HT-29 (cell line): Measurements from ENCODE around the gene TIMM22. TPM values are rescaled to one million over a fixed set of nuclear protein-coding genes. Genes with fewer than 3 reads are reported as not detected.
"Not testable (repeated sequence)": the region's sequence is repeated elsewhere in the genome, so short reads cannot be mapped to it uniquely, and the experiment has no call there.

Experiments used
- DNase-seq: peaks from one replicate; pipeline ENCODE4 v3.0.0-alpha.2; 2015; ENCODE audit warnings: low spot score
- total RNA-seq: library from RNA; depleted of rRNA; stranded (reverse); fragments of >200 nt; shearing (Covaris generic); gene quantifications from 2 replicates; pipeline ENCODE4 v1.2.3, GENCODE V29; 2014; rRNA removed

TIMM22 gene
- total RNA-seq, result 7.3 and 7.7 TPM in 2 replicates

DNA sequence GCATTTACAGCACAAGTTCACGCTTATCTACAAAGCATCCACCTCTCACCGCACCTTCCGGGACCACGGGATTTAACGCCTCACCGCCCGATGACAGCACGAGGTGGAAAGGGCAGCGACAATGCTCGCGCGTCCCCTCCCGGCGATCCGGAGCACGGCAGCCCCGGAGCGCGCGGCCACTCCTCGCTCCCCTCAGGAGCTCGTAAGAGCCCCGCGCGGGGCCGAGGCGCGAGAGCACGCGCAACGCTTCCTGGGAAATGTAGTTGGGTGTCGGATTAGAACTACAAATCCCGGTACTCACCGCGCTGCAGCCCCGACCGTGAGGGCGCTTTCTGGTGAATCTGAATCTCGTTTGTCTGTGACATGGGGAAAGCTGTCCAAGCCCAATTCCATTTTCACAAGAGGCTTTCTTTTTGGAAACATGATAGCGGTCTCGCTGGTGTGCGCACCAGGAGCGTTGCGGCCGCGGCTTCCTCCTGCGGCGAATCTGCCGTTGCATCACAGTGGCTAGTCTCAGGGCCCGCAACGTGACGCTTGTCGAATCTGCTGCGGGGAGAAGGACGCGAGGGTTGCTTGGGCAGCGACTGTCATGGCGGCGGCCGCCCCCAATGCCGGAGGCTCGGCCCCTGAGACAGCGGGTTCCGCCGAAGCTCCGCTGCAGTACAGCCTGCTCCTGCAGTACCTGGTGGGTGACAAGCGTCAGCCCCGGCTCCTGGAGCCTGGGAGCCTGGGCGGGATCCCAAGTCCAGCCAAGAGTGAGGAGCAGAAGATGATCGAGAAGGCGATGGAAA is at the start of gene TIMM22:
TIMM22 (plus strand) TSS at position 576 of the 791 bp plus-strand sequence; CDS start at position 590, 14 bp downstream.
- DNase-seq, result peak; percentile 93

DNA sequence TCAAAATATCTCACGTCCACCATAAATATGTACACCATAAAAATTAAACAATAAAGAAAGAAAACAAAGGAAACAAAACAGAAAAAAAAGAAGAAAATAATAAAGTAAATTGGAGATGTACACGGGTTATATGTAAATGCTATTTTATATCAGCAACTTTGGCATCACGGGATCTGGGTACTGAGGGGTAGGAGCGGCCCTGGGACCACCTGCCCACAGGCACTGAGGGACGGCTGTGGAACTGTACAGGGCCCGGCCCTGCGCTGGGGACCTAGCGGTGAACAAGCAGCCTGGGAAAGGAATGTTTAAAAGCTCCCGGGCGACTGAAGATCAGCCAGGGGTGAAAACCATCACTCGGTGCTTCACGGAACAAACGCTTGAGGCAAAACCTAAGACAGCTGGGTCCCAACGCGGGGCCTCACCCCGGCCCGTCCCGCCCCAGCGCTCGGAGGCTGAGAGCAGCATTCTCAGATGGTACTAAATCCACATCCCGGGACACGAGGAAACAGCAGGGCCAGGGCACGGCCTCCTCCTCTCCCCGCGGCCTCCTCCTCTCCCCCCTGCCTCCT is 48.6 kb upstream of the TIMM22 start:
- DNase-seq, result no peak

DNA sequence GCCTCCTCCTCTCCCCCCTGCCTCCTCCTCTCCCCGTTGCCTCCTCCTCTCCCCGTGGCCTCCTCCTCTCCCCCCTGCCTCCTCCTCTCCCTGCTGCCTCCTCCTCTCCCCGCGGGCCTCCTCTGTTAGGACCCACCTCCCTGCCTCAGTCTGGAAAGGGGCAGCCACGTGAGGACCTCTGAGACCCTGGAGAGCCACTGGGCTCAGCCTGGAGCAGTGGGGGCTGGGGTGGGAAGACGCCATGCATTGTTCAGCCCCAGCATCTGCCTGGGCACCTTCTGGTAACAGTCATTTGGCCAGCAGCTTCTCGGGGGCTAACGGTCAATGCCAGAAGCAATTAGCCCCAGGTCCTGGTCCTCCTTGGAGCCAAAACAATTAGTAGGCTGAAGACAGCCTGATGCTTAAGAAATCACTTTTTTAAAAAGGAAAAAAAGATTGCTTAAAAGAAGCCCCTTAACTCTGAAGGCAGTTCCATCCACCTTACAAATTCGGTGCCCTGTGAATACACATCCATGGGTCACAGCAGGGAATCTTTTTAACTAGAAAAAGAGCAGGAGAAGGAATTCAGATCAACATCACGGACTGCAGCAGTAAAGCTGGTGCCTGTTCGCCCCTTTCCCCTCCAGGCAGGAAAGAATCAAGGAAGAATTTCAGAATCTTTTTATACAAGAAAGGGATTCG is 47.2 kb upstream of the TIMM22 start:
- no peak for DNase-seq

DNA sequence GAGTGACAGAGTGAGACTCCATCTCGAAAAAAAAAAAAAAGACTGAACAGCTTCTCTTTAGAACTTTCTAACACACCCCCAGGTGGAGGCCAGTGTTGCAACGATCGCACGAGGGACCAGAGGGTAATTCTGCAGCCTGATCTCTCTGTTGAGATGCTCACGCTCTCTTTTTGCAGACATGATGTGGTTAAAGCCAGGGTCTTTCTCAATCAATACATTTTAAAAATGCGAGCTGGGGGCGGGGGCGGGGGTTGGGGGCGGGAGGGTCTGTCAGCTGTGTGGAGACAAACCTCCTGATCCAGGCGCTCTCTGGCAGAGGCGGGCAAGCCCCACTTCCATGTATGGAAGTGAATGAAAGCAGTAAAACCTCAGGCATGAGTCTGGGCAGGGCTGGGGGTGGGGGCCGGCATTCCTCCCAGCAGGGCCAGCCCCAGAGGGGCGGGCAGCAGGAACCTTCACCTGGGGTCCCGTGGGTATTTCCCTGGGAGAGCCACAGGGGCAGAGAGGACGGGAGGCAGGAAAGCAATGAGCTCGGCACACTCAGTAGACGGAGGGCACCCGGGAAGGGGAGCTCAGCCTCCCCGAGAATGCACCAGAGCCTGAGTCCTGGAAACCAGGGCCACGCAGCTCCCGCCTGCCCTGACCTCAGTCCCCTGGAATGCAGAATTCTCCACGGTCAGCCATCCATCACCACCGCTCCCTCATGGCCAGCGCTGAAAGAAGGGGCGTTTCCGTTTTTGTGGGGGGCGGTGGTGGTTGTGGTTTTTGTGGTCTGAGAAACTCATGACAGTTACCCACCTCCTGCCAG is 45.4 kb upstream of the TIMM22 start:
- DNase-seq, result peak; percentile 48

DNA sequence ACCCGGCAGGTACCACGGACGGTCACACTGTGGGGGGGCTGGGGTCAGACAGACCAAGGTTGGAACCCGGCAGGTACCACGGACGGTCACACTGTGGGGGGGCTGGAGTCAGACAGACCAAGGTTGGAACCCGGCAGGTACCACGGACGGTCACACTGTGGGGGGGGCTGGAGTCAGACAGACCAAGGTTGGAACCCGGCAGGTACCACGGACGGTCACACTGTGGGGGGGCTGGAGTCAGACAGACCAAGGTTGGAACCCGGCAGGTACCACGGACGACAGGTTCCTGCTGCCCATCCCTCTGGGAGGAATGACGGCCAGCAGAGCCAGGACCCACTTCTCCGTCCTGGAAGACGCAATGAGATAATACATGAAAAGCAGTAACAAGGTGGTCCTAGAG is 44.3 kb upstream of the TIMM22 start:
- DNase-seq, result not testable (repeated sequence)

DNA sequence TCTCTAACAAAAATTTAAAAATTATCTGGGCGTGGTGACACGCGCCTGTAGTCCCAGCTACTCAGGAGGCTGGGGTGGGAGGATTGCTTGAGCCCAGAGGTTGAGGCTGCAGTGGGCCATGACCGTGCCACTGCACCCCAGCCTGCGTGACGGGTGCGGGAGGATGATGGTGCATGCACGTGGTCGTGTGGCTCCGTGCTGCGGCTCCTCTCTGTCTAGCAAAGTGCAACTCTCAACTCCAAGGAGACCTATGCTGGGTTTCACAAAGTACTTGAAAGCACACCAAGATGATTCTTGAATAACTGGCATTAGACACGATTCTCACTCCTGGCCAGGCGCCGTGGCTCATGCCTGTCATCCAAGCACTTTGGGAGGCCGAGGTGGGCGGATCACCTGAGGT is 43.2 kb upstream of the TIMM22 start:
- DNase-seq, result no peak

DNA sequence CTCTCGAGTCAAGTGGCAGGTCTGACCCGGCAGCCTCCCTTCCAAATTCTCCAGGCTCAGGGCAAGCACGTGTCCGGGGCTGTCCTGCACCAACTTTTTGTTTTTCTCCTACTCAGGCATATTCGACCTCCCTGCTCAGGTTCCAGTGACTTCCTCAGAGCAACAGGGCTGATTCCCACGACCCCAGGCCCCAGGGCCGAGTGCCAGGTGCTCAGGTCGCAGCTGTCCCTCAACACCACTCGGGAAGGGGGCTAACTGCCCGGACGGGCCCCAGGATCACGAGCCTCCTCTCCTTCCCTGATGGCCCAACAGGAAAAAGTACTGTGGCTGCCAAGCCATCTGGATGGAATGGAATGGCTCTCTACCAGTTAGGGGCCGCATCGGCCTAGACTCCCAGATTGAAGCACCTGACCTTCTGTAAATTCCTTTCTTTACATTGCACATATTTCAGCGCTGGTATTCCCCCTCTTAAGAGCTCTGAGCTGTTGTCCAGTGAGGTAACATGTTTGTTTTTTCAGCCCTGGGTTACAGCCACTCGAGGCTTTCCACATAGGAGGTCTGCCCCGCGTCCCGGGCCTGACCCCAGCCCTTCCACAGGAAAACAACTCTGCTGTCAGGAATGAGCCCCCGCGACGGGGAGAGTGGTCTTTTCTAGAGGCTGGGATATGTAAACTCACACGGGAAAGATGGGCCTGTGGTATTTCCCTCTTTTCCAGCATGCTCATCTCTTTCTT is 42.3 kb upstream of the TIMM22 start:
- no peak for DNase-seq

DNA sequence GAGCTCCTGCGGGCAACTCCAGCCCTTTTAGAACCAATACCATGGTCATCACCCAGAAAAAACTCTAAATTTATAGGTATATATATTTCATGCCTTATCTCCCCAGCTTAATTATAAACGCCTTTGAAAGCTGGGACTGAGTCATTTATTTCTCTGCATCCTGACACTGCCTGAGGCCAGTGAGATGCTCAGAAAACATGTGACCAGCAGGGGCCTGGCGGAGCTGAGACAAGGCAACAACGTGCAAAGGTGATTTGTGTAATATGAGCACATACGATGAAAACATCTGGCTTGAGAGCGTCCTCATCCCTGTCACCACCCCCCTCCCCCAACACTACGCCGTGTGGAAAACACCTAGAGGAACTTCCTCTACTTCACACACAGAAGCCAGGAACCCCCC is 40.0 kb upstream of the TIMM22 start:
- no peak for DNase-seq

DNA sequence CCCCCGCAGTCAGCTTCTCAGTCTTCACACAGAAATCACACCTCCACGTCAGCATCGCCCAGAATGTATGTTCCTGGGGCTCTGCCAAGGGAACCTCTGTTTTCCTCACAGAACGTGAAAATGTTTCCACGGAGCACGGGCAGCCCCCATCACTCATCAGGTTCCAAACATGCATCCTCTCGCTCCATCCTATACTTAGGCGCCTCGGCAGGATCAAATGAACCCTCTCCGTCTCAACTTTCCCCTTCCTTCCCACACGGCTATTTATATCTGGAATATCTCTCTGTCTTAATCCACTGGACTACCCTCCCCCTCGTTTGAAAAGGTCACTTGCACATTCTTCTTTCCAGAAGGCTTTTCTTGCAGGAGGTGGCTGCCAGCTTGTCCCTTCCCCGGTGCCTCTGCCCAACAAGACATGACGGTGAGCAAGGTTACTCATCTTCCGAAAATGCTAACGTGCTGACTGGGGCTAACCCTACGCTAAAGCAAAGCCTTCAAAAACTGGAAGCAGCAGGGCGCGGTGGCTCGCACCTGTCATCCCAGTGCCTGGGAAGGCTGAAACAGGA is 39.0 kb upstream of the TIMM22 start:
- DNase-seq, result no peak

DNA sequence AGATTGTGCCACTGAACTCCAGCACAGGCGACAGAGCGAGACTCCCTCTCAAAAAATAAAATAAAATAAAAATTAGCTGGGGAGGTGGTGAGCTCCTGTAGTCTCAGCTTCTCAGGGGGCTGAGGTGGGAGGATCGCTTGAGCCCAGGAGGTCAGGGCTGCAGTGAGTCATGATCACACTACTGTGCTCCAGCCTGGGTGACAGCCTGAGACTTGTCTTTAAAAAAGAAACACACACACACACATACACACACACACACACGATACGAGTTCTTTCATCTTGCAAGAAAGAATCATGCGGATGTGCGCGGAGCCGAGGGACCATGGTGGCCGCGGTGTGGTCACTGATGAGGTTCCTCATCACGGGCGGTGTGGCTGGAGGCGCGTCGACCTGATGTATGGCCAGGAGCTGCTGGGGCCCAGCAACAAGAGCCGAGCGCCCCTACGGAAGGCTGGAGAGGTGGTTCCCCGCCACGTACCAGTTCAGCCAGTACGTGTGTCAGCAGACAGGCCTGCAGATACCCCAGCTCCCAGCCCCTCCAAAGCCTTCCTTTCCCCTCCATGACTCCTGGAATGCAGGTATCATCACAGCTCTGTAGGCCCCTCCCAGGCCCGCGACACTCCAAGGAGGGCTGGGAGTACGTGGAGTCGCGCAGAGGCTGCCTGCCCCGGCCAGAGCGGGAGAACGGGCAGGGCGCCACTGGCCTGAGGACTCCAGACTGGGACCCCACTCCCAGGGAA is 38.0 kb upstream of the TIMM22 start:
- no peak for DNase-seq

DNA sequence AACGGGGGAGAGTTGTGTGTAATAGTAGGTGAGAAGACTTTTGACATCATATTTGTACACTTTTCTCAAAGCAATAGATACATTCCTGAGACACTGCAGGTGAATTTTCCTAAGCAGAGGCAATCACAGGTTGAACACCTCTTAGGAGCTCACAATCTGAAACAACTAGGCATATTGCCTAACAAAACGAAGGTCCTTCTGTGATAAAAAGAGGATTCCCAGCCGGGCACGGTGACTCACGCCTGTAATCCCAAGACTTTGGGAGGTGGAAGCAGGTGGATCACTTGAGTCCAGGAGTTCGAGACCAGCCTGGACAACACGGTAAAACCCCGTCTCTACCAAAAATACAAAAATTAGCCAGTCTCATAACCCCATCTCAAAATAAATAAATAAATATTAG is 34.8 kb upstream of the TIMM22 start:
- DNase-seq, result no peak

DNA sequence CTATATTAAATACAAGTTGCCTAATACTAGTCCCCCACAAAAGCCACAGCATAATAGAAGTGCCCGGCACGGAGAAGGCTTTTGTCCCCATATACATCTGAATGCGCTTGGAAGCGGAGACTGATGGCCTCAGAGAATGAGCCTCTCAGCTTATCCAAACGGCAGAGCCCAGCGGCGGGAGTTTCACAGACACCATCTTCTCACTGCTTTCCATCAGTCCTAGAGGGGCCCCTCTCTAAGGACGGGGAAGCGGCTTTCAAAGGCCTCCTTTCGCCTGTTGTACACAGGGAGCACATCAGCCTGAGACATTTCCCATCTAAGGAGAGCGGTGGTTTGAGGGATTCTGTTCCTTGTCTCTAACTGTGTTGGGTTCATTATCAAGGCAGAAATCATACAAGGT is 34.3 kb upstream of the TIMM22 start:
- no peak for DNase-seq

DNA sequence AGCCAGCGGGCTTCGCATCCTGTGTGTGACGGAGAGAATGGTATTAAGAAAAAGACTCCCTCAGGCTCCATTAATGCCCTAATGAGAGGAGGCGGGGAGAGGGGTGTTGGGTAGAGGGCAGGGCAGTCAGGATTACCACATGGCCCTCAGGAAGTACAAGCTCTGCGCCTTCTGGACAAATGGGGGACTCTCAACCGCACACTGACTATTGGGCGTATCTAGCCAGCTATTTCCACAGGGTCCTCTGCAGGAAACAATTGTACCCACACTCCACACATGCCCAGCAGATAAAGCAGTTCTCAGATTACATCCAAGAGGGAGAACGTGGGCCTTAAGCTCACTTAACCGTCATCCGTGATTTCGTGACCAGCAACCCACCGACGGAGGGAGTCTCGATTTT is 32.1 kb upstream of the TIMM22 start:
- DNase-seq, result no peak

DNA sequence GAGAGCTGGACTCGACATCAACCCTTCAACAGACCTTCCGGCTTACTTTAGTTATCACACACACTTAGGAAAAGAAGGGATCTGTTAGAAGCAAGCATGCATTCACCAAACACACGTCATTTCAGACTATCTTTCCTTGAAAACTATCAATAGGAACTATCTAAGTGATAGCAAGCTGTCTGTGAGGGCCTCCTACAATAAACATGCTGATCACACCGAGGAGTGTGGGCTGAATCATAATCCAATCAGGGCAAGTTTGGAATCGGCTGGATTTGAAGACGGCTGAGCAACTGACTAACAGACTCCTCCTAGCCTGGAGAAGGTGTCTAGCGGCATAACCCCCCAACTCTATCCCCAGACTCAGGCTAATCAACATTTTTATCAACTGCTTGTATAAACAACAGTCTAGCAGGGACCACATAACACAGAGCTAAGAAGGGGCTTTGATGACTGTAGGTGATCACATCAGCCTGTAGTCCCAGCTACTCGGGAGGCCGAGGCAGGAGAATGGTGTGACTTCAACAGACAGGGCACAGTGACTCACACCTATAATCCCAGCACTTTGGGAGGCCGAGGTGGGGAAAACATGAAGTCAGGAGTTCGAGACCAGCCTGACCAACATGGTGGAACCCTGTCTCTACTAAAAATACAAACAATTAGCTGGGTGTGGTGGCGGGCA is 31.5 kb upstream of the TIMM22 start:
- DNase-seq, result no peak

DNA sequence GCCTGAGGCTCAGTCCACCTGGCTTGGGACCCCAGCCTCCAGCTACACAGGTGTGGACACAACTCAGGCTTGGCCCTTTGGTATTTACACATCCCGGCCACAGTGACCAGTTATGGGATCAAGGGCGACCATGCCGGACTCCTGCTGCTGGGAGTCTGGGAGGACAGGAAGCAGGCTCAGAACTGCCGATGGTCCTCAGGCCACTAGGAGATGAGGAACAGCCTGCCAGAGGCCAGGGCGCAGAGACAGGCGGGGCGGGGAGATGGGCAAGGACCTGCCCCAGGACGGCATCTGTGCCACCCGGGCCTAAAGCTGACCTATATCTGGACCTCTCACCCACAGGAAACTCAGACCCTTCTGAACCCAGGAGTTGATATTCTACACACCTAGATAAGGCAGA is 29.8 kb upstream of the TIMM22 start:
- DNase-seq, result no peak

DNA sequence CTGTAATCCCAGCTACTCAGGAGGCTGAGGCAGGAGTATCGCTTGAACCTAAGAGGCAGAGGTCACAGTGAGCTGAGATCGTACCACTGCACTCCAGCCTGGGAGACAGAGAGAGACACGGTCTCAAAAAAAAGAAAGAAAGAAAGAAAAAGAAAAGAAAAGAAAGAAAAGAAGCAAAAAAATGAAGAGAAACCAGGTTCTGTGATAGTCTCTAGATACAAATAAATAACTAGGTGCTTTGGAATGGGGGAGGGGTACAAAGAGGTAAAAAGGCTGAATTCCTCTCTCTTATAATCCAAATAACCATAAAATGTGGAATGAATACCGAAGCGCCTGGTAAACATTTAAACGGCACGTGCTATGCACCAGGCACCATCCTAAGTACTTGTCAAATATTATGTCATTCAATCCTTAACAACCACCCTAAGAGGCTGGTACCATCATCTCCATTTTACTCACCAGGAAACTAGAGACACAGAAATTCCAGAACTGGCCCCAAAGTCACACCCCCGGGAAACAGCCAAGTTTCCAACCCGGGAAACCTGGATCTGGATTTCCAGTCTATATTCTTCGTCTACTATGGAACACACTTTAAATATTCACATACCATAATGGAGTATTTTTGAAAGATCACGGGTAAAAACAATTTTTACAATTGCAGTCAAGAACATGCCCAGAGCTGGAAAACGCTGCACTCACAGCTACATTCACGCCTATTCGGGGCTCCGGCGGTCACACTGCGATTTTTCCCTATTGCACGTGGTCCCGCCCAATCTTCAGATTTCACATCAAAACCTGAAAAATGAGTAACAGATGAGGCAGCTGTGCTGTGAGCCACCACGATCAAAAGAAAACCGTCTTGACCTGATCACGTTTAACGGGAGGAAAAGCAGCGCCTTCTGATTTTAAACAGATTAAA is 27.9 kb upstream of the TIMM22 start:
- no peak for DNase-seq

DNA sequence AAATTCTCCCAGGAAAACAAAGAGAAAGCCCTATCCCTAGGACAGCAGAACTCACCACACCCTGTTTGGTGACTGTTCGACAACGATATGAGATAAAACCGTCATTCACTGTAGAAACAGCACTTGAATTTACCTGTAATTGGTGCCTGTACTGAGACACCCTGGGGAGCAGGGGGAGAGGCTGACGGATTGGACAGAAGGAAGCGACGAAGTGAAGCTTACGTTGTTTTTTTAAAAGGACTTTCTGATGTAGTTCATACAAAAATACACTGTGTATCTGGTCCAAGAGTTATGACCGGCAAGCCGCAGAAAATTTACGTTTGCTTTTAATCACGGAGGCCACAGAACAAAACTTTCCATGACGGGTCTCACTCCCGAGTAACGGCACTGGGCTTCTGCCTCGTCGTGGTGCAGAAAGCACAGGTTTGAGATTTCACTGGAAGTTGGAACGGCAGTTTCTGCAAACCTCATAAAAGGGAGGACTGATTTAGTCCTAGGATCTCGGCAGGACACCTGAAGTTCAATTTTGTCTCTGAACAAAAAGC is 27.0 kb upstream of the TIMM22 start:
- DNase-seq, result no peak

DNA sequence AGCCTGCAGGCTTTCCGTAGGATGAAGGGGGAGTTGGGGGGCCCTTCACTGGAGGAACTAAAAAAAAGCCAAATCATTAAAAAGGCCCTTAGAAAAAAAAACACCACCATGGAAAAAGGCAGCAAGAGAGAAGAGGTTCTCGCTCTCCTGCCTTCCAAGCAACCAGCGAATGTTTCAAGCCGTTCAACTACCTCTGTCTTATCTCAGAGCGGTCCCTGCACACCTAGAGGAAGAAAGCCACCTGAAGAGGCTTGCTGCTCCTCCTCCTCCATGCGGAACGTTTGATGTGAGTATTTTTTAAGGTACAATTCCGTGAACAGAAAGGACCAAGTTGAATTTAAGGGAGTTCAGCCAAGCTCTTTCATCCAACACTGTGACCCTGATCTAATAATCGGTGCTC is 26.6 kb upstream of the TIMM22 start:
- DNase-seq, result no peak
